ENCODE measurements around the gene EXOC3L4. TPM values are rescaled to one million over a fixed set of nuclear protein-coding genes. Genes with fewer than 3 reads are reported as not detected.

The EXOC3L4 gene
- total RNA-seq, 1 donor from 2014 or later: 3.3 TPM

DNA sequence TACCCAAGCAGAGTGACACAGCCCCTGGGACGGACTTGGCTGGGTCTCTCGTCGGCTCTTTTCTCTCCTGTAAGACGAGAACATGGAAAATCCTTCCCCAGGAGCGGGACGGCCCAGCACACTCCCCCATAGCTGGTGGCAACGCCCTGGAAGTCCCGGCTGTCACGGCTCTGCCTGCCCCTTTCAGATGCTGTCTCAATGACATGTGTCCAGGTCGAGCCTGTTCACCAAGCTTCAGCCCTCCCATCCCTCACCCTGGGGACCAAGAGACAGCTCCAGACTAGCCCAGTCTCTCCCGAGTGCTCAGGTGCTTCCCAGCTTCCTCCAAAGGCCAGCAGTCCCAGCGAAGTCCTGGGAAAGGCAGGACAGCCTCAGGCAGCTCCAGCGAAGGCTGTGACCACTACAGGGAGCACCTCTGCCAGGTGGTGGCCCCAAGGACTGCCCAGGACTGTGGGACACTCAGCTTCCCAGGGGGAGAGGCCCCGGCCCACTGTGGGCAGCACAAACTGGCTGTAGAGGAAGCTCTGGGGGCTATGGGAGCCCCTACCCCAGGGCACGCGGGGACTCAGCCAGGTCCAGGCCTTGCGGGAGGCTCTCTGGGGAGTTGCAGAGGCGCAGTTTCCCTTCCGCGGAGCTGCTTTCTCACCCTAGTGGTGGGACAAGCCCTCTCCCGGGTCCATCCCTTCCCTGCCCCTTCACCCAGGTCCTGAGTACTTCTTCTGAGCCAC is 62.3 kb downstream of the EXOC3L4 start:
- DNase-seq (ENCODE audit: low spot score): no peak
- intact Hi-C loops (cut with DNase I): no loop called here
- no peak for ATAC-seq

DNA sequence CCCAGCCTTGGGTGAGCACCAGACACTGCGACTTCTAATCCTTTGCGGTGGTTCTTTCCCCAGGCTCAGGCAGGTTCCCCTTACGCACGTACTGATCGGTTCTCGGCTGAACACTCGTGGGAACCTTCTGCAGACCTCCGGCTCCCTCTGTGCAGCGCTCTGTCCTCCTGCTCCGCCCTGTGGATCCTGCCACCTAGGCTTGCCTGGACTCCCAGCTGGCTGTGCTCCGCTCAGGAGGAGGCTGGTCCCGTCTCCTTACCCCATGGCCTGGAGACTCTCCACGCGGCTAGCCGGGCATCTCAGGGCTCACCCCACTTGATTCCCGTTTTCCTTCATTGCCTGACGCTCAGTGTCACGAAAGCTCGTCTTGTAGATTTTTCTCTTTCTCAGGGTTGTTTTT is 63.4 kb downstream of the EXOC3L4 start:
- no peak for ATAC-seq
- intact Hi-C loops (cut with DNase I): no loop called here
- DNase-seq (ENCODE audit: low spot score): no peak

DNA sequence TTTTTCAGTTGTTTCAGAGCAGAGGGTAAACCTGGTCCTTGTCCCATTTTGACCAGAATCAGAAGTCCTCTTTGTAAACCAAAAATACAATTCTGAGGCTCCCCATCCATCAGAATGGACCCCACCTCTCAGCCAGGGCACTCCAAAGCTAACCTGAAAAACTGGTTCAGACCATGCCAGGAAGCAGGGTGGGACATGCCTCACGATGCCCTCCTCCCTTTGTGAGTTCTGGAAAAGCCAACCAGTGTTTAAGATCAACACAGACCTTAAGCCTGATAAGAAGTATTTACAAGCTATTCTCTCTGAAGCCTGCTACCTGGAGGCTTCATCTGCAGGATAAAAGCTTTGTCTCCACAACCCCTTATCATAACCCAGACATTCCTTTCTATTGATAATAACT is 64.2 kb downstream of the EXOC3L4 start:
- no peak for ATAC-seq
- intact Hi-C loops (cut with DNase I): no loop called here

More for the DNA sequence above, 64.2 kb downstream of the EXOC3L4 start:
- no peak for DNase-seq (ENCODE audit: low spot score)

Other genes starting within 250 kb of the EXOC3L4 start
- gene AMN, start 172.1 kb upstream of the EXOC3L4 start, total RNA-seq: 0.40 TPM
- 105 TPM for gene CDC42BPB, start 37.2 kb upstream of the EXOC3L4 start, total RNA-seq
- not detected for gene LBHD2, start 10.5 kb upstream of the EXOC3L4 start, total RNA-seq
- gene TNFAIP2, start 28.7 kb downstream of the EXOC3L4 start, total RNA-seq: 142 TPM
- 186 TPM for gene EIF5, start 239.5 kb downstream of the EXOC3L4 start, total RNA-seq